OCI-M1 (cell line): Measurements from ENCODE around the gene PKHD1.
"Not testable (repeated sequence)": the region's sequence is repeated elsewhere in the genome, so short reads cannot be mapped to it uniquely, and the experiment has no call there.

ENCODE experiments used
- DNase-seq: peaks from one replicate; lab custom pipeline; 2025; lab: John Stamatoyannopoulos, UW

The PKHD1 gene

DNA sequence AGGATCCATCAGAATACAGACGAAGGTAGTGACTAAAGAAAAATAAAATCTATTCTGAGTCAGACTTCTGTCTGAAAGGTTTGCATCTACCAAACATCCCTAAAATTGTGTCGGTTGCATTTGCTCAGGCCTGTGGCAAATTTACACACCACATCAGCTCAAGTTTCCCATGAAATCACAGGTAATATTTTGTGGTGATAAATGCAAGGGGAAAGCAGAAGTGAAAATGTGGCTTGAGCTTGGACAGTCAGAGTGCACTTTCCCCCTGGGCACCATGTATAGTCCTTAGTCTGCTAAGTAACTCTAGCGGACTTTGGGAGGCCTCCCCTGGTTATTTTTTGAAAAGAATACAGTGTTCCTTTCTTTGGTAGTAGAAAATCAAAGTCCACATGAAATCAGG lies 159.1 kb downstream of the PKHD1 start:
- DNase-seq, result no peak

DNA sequence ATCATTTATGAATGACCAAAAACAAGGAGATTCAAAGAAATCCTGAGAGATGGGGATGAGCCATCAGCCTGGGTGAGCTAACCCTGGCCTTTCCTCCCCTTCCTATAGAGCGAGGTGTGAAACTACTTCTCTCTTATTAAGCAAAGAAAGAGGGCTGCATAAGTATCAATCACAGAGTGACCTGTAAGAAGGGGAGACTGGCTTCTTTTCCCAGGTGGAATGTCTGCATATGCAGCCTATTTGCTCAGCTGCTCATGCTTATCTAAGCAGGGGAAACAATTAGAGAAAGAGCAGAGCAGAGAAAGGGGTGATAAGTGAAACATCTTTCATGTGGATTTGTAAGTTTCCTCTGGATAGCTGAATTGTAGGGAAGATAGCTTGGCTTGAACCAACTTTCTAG lies 160.0 kb downstream of the PKHD1 start:
- no peak for DNase-seq

DNA sequence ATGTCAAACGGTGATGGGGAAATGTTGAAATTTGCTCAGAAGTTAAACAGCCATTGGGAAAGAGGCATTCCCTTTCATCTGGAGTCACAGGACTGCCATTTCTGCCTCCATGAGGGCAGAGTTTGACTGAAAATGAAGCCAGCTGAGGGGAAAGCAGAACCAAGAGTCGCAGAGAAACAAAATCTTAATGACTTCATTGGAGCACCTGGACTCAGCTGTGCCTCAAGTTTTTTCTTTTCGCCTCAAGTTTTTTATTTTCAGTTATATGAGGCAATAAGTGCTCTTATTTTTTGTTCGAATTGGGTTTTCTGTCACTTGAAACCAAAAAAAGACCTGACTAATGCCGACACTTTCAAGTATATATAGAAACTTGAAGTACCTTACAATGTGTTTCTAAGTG lies 161.3 kb downstream of the PKHD1 start:
- no peak for DNase-seq

DNA sequence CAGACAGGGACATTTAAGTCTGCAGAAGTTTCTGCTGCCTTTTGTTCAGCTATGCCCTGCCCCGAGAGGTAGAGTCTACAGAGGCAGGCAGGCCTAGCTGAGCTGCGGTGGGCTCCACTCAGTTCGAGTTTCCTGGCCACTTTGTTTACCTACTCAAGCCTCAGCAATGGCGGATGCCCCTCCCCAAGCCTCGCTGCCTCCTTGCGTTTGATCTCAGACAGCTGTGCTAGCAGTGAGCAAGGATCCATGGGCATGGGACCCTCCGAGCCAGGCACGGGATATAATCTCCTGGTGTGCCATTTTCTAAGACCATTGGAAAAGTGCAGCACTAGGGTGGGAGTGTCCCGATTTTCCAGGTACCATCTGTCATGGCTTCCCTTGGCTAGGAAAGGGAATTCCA lies 164.9 kb downstream of the PKHD1 start:
- not testable (repeated sequence) for DNase-seq

DNA sequence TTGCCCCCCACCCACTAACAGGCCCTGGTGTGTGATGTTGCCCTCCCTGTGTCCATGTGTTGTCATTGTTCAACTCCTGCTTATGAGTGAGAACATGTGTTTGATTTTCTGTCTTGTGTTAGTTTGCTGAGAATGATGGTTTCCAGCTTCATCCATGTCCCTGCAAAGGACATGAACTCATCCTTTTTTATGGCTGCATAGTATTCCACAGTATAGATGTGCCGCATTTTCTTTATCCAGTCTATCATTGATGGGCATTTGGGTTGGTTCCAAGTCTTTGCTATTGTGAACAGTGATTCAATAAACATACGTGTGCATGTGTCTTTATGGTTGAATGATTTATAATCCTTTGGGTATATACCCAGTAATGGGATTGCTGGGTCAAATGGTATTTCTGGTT lies 169.1 kb downstream of the PKHD1 start:
- not testable (repeated sequence) for DNase-seq

DNA sequence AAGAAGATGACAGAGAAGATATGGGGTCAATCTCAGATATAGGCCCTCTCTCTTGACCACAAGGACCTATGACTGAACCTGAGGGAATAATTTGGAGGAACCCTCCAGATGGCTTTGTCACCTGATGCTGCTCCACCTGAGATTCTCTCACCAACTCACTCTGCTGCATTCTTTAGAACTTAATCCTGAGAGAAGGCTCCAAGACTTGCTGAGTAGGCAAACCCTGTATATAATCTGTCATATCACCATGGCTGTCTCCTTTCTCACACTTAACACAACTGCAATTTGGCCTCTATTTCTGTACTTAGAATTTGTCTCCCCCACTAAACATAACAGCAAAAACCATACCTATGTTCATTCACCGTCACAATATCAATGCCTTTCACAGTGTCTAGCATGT lies 172.3 kb downstream of the PKHD1 start:
- no peak for DNase-seq

DNA sequence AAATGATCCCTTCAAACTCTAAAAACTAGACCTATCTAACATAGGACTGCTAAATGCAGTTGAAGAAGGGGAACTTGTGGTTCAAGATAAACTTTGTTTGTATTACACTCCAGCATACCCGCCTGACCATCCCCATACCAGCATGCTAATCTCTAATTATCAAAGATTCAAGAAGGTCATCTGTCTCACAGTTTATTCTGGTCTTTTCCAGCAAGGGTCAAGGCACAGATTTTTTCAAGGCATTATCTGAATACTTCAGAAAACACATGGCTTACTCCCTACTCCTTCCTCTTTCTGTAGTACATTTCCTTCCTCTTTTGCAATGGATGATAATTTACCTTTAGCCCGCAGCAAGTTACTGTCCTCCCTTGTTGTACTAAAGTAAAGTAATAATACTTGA lies 174.1 kb downstream of the PKHD1 start:
- peak; percentile 99 for DNase-seq

DNA sequence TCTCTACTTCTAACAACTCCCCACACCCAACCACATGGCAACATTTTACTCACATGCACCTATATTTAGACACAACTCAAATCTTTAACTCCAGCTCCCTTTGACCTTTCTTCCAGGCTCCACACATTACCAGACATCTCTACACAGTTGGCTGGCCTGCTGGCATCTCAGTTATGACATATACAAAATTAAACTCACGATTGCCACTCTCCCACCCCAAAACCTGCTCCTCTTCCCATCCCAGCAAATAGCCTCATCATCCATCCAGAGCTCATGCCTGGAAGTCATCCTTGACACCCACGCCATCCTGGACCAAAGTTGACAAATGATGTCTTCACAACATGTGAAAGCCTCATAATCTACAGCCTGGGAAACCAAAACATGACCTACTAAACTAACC lies 176.6 kb downstream of the PKHD1 start:
- no peak for DNase-seq

DNA sequence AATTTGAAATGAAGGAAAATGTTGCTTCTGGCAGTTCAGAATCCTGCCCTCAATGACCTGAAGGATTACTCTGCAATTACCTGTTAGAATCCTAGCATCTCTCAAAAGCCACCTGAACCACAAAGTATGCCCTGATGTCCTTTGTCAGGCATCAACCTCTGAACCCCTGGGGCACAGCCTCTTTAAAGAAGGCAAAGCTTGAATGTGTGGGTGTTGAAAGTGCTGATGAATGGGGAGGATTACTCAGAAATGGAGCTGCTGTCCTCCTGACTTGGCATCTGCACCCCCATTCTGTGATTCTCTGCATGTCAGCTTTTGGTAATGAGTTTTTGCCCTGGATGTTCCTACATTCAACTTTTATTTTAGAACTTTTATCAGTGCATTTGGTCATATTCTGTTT lies 179.2 kb downstream of the PKHD1 start:
- DNase-seq, result no peak

DNA sequence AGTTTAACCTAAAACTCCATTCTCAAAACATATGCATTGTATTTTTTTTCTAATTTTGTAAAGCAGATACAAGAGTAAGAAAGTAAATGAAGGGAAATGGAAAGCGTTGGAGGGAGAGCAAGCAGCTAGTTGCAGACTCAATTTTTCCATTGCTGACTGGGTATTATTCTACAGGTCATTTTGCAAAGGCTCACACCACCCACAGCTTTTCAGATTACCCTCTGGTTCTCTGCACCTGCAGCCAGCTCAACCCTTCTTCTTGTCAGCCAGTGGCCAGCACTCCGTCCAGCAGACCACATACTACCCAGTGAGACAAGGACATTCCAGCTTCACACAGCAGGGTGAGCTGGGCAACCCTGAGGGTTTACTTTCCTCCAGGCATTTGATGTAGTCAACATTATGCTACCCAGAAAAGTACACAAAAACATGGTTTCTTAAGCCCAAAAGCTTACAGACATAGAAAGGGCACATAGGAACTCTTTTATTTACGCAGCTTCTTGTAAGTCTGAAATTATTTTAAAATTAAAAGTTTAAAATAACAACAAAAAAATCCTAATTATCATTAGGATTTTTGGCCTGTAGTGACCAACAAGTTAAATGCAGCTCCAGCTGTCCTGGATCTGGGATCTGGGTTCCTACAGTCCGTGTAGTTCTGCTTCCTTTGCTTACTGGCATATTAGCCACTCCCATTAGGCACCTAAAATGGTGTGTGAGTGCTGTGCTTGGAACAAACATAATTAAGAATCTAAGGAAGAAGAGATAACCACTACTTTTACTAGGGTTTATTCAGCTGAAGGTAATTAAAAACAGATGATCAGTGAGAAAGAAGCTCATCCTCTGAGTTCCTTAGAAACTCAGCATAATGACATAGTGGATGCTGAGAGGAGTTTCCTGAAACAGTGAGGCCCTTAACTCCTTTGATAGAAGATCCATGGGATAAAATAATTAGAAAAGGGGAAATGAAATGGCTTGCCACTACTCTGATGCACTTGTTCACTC lies 185.3 kb downstream of the PKHD1 start:
- no peak for DNase-seq

DNA sequence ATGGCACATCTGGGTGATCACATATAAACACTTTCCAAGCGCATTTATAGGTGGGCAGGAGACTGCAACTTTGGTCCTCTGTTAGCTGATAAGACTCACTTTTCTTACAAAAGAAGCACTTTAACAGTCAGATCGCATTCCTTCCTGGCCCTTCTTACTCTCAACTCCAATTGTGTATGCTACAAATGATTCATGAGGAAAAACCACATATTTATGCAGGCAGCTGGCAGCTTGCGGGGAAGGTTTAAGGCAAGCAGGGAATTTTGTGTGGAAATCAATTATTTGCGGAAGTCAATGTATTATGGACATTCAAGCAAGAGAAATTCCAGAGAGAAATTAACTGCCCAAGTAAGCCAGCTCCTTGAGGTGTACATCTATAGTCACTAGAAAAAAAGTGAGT lies 194.0 kb downstream of the PKHD1 start:
- no peak for DNase-seq

DNA sequence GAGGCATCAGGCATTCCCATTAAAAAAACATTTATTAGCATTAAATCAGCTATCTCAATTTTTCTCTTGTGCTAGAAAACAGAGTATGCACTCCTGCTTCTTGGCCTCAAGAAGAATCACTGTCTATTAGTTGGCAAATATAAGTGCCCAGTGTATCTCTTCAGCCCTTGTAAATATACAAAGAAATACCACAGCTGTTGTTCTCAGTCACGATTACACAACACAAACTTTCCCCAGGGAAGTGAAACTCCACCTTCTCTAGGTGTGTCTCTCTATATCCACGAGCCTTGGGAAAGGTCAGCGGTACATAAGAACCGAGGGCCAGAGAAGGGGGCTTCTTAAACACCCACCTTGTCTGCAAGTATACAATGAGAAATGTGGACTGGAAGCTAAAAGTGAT lies 194.7 kb downstream of the PKHD1 start:
- no peak for DNase-seq

DNA sequence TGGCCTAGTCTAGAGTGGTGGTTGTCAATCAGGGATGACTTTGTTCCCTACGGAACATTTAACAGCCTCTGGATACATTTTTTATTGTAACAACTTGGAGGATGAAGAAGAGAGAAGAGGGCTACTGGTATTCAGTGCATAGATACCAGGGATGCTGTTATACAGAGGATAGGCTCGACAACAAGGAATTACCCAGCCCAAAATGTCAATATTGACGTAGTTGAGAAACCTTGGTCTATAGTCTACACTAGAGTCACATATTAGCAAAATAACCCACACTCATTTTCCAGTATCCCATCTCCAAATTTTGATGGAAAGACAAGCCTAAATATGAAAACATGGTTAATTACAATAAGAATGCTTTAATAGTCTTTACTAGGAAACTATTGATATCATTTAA lies 195.1 kb downstream of the PKHD1 start:
- no peak for DNase-seq

DNA sequence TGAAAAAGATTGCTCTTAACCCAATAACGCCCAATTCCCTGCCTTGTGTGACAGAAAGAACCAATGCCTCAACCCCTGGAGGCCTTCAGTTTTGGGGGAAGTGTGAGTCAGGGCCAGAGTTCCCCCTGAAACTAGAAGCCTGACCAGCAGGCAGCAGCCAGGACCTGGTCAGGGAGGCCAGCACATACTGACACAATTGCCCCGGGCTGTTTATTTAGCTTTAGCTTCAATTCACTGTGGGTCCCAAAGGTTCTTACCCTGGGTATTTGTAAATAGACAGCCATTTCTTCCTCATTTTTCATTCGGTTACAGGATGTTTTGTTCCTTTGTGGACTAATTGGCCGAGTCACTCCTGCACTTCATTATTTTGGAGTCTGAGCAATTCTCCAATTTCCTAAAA lies 195.6 kb downstream of the PKHD1 start:
- DNase-seq, result no peak

DNA sequence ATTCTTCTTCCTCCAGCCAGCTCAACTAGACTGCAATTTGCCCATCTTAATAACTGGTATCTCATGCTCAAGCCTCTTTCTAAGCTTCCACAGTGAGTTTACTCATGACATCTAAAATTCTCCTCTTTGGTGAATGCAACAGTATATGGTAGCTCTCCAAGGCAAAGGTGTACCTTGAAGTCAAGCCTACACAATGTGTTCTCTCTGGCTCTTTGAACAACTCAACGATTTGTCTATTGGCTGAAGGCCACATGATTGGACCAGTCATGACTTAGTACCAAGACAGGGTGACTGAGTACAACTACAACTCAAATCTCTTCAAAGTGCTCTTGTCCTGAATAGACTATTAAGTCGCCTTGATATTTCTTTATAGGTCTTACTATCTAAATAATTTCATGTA lies 199.6 kb downstream of the PKHD1 start:
- no peak for DNase-seq

DNA sequence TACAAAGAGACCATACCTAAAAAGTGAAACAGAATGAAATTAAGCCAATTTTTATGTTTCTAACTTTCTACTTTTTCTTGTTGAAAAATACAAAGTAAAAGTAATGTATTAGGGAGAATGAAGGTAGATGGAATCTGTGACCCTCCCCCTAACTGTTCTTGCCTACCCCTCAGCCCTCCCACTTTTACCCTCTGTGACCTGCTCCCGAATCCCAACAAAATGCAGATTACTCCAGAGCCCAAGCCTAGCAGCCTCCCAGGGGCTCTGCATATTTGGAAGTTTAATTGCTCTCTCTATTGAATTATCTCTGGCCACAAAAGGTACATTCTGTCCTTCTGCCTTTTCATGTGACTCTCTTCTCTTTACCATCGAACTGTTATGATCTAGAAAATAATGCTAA lies 201.5 kb downstream of the PKHD1 start:
- no peak for DNase-seq

DNA sequence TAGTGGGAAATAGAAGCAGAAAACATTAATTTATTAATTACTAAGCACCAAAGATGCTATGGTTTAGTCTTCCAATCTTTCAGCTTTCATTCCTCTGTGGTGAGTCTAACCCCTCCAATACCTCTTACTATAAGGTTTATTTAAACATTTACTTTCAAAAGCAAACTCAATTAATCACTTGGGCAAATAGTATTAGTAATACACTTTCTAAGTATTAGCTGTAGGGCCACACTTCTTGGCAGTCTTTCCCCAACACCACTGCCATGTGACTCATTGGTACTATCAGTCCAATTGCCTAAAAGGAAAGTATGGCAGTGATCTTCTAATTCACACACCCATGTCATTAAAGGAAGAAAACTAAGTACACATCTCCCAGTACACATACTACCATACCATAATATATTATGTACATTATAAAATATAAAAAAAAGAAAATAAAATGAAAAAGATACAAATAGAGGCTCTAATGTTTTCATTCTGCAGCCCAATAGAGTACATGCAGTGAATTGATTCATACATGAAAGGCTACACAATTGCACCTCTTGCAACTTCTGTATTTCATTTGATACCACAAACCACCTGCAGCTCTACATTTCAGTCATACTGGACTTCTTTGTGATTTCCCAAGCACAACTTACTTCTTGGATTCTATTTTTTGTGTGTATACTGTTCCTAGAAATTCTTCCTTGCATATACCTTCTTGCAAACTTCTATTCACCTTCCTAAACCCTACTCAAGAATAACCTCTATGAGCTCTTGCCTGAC lies 218.6 kb downstream of the PKHD1 start:
- DNase-seq, result no peak

DNA sequence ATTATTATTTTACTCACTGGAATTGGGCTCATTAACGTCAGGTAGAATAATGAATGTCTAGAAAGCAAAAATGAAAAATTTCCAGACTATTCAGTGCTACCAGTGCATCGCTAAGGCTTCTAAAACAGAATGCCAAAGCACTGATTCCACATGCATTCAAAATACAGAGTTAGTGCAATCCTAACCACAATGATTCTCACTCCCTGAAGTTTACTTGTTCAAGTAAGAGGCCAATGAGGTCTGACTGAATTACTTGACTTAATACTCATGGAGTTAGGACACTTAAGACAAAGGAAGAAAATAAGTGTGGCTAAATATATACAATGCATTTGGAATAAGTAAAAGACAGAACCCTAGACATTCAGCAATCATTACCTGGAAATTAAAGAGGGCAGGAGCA lies 220.5 kb downstream of the PKHD1 start:
- DNase-seq, result no peak

DNA sequence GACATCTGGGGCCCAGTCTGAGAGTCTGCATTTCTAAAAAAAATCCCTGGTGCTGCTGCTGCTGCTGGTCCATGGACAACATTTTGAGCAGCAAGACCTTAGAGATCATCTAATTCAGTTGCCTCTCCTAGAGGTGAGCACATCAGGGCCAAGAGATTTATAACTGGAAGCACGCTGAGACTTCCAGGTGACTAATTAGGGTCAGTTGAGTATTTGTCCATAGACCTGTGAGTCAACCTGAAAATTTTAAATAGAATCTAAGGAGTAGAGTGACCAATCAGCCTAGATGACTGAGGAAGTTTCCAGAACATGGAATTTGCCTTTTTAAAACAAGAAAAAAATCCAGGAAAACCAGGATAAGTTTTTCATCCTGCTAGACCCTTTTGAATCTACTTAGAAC lies 221.4 kb downstream of the PKHD1 start:
- no peak for DNase-seq

DNA sequence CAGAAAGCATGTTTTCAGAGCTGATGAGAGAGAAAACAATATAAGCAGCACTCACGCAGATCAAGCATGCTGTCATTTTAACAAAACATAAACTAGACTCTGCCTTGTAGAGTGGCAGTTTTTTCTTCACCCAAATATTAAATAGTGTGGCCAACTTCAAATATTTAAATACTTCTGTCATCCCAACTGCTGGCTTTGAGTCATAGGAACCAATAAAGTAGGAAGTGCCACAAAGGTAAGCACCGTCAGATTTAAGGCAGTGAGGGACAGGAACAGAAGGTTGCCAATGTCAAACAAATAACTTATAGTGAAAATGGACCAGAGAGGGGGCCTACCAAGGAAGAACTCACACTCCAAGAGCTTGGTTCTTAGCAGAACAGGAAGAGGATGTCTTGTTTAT lies 222.2 kb downstream of the PKHD1 start:
- DNase-seq, result no peak

DNA sequence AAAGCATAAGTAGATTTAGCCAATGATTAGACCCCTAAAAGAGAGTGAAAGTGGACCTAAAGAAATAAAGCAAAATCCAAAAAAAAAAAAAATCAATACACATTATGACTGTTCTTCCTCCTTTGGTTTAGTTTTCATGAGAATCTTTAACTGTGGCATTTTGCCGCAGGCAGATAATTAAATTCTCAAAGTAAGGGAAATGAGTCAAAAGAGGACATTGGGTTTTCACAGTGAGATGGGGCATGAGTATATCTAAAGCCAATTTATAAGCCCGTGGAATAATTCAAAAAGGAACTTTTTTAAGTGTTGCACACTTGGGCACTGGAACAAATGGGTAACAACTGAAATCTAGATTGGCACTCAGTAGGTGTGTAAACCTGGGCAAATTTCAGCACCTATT lies 230.3 kb downstream of the PKHD1 start:
- DNase-seq, result no peak

DNA sequence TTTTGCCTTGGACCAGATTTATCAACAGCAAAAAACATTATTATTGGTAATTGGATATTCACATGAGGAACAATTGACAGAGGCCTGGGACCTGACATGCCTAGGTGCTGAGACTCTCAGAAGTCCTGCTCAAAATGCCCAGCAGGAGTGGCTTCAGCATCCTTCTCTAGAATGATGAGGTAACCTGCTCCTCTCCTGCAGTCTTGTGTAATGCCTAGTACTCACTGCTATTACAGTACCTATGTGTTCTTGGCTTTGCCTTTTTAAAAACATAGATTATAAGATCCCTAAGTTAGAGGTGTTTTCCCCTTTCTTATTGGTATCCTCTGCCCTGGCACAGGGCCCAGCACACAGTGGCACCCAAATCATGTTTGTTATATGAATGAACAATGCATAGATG lies 230.9 kb downstream of the PKHD1 start:
- DNase-seq, result no peak
